Ectodermal cell (in vitro differentiated cells): Measurements from ENCODE around the gene RPS26.
"Not testable (repeated sequence)": the region's sequence is repeated elsewhere in the genome, so short reads cannot be mapped to it uniquely, and the experiment has no call there.

Experiments used
- H3K27ac ChIP-seq: 2 replicates; pipeline ENCODE4 v1.7.0; 2013; ENCODE audit warnings: mild to moderate bottlenecking, low read depth, low read length; ENCODE audit not compliant: insufficient read depth, poor library complexity, severe bottlenecking
- H3K27me3 ChIP-seq: 2 replicates; pipeline ENCODE4 v1.7.0; 2013; ENCODE audit warnings: mild to moderate bottlenecking, low read length; ENCODE audit not compliant: insufficient read depth, control insufficient read depth, poor library complexity, severe bottlenecking
- H3K36me3 ChIP-seq: one replicate; pipeline ENCODE4 v1.7.0; 2013; ENCODE audit warnings: low read length; ENCODE audit not compliant: control insufficient read depth, insufficient read depth
- H3K4me1 ChIP-seq: one replicate; pipeline ENCODE4 v1.7.0; 2013; ENCODE audit warnings: low read length; ENCODE audit not compliant: control insufficient read depth, insufficient read depth
- H3K4me3 ChIP-seq: 2 replicates; pipeline ENCODE4 v1.7.0; 2013; ENCODE audit warnings: low read depth, low read length, control low read depth; ENCODE audit not compliant: insufficient read depth
- H3K9me3 ChIP-seq: 2 replicates; pipeline ENCODE4 v1.7.0; 2013; ENCODE audit warnings: mild to moderate bottlenecking, low read length, moderate library complexity; ENCODE audit not compliant: control insufficient read depth
- WGBS, 2 experiments: methylation state at CpG; one replicate each; pipeline ENCODE4 v1.1.7; 2013; ENCODE audit warnings: missing lambda C conversion rate in 2 of 2; 5-methylcytosine and 5-hydroxymethylcytosine counted together

The RPS26 gene

GRCh38 chr12:56040963-56041551 is 661 bp upstream of the RPS26 start:
- WGBS, 2 experiments, result 57 to 62% methylated on average over 14 of the region's 14 CpGs
- peak overlapping the region; percentile 70 for H3K27ac ChIP-seq
- peaks cover 10% of the 10 kb centered on the region for H3K4me1 ChIP-seq
- peaks cover 15% of the 10 kb centered on the region for H3K36me3 ChIP-seq
- peak overlapping the region; percentile 28 for H3K4me3 ChIP-seq
- H3K9me3 ChIP-seq, result no peaks in the 10 kb centered on the region
- H3K27me3 ChIP-seq, result no peaks in the 10 kb centered on the region

DNA sequence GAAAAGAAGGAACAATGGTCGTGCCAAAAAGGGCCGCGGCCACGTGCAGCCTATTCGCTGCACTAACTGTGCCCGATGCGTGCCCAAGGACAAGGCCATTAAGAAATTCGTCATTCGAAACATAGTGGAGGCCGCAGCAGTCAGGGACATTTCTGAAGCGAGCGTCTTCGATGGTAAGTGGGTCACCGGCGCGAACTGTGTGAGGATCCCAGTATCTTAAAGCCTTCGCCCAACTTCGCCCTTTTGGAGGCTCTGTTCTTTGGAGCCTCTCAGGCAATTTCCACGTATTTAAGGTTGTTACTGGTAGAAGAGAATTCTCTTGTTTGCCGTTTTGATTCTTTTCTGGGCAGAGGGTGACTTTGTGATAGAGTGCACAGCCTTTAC is 704 bp downstream of the RPS26 start:
- 1 to 2% methylated on average over 18 to 20 of the region's 20 CpGs for WGBS, 2 experiments
- not testable (repeated sequence) for H3K9me3 ChIP-seq

DNA sequence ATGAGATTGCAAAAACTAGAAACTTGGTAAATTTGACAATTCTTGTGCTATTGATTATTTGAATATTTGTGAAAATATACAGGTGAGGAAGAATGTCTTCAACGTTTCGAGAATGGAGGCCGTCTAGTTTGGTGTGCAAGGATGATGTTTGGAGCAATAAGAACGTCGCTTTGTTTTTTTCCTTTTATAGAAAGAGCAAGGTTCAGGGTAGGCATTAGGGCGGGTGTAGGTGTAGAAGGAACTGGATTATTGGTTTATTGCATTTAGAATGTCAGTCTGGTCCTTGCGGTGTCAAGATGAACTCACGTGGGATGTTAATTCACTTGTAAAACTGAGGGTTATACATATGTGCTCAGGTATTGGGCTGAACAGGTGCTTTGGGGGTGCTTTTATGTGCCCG is 1.1 kb downstream of the RPS26 start:
- Histone ChIP-seq H3K27me3 (no peaks in the 10 kb centered on the region), H3K9me3 (no peaks in the 10 kb centered on the region), H3K4me1 (peaks cover 10% of the 10 kb centered on the region), H3K36me3 (peaks cover 15% of the 10 kb centered on the region), H3K27ac (peak overlapping the region; percentile 21), H3K4me3 (peak overlapping the region; percentile 97)
- 55 to 58% methylated on average over 9 of the region's 9 CpGs for WGBS, 2 experiments

More for the DNA sequence above, 704 bp downstream of the RPS26 start:
- H3K4me1 ChIP-seq, H3K27me3 ChIP-seq: not testable (repeated sequence)
- Histone ChIP-seq H3K4me3 (peak overlapping the region; percentile 97), H3K27ac (peak overlapping the region; percentile 93), H3K36me3 (peaks cover 15% of the 10 kb centered on the region)

DNA sequence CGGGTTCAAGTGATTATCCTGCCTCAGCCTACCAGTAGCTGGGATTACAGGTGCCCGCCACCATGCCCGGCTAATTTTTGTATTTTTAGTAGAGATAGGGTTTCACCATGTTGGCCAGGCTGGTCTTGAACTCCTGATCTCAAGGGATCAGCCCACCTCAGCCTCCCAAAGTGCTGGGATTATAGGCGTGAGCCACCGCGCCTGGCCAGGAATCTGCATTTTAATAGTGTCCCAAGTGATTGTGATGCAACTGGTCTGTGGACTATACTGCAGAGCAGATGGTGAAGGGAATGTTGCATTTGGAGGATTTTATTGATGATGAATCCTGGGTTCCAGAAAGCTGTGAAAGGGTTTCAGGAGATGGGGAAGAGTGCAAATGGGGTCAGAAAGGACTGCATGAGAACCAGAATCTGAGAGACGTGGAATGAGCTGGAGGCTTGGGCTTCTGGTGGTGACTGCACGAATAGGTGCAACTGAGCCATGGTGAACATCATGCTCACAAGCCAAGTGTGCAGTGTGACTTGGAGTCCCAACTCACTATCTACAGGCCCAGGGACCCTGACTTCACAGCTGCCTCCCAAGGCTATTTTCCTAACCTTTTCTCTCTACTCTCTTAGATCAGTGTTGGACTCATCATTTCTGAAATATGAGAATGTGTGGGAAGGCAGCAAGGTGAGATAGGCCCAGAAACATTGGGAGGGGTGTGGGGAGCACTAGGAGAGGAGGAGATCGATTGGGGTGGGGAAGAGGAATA is 4.5 kb downstream of the RPS26 start:
- Histone ChIP-seq H3K36me3 (peaks cover 15% of the 10 kb centered on the region), H3K9me3 (no peaks in the 10 kb centered on the region), H3K27ac (no peak overlapping the region), H3K4me3 (no peak overlapping the region), H3K27me3 (no peaks in the 10 kb centered on the region), H3K4me1 (peaks cover 3% of the 10 kb centered on the region)
- WGBS, 2 experiments, result 88 to 90% methylated on average over 9 of the region's 9 CpGs

DNA sequence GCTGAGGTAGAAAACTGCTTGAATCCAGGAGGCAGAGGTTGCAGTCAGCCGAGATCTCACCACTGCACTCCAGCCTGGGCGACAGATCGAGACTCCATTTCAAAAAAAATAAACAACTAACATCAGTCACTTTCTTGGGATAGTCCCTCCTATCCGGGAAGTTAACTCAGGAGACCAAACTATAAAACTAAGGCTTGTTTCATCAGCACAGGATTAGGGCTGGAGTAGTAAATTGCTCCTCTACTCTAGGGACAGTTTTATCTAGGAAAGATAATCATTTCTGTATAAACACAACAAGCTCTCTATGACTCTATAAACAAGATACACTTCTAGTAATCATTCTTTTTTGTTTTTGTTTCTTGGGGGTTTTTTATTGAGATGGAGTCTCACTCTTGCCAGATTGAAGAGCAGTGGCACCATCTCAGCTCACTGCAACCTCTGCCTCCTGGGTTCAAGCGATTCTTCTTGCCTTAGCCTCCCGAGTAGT is 11.7 kb downstream of the RPS26 start:
- no peak overlapping the region for H3K27ac ChIP-seq
- WGBS, 2 experiments, result 93 to 97% methylated on average over 6 of the region's 6 CpGs
- no peaks in the 10 kb centered on the region for H3K27me3 ChIP-seq
- H3K36me3 ChIP-seq, result no peaks in the 10 kb centered on the region
- H3K4me3 ChIP-seq, result no peak overlapping the region
- H3K9me3 ChIP-seq, result no peaks in the 10 kb centered on the region
- H3K4me1 ChIP-seq, result no peaks in the 10 kb centered on the region

DNA sequence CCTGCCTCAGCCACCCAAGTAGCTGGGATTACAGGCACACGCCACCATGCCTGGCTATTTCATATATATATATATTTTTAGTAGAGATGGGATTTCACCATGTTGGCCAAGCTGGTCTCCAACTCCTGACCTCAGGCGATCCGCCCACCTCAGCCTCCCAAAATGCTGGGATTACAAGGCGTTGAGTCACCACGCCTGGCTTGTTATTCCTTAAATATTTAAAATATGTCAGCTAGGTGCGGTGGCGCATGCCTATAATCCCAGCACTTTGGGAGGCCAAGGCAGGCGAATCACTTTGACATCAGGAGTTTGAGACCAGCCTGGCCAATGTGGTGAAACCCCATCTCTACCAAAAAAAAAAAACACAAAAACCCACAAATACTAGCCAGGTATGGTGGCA is 18.2 kb downstream of the RPS26 start:
- not testable (repeated sequence) for H3K9me3 ChIP-seq, H3K4me3 ChIP-seq, H3K27me3 ChIP-seq, H3K4me1 ChIP-seq, H3K27ac ChIP-seq, H3K36me3 ChIP-seq
- 80 to 85% methylated on average over 7 of the region's 8 CpGs for WGBS, 2 experiments

GRCh38 chr12:56061982-56062381 is 20.3 kb downstream of the RPS26 start:
- Histone ChIP-seq H3K27me3 (no peaks in the 10 kb centered on the region), H3K4me1 (no peaks in the 10 kb centered on the region), H3K36me3 (no peaks in the 10 kb centered on the region), H3K27ac (no peak overlapping the region), H3K4me3 (no peak overlapping the region), H3K9me3 (no peaks in the 10 kb centered on the region)
- 70 to 76% methylated on average over 5 of the region's 5 CpGs for WGBS, 2 experiments

DNA sequence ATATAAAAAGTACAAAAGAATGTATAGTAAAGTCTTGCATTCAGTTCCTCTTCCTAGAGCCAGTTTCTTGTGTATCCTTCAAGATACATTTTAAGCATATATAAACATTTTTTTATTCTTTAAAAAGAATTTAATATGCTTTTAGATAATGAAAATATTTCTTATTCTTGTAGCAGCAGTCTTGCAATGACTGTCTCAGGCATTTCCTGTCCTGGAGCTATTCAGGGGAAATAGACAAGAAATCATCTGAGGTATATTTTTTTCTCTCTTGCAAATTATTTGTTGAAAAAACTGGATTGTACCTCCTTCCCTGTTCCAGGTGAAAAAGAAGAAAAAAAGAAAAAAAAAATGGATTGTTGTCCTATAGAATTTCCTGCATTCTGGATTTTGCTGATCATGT is 21.3 kb downstream of the RPS26 start:
- Histone ChIP-seq H3K4me1 (no peaks in the 10 kb centered on the region), H3K36me3 (no peaks in the 10 kb centered on the region), H3K27ac (no peak overlapping the region), H3K27me3 (no peaks in the 10 kb centered on the region), H3K4me3 (no peak overlapping the region), H3K9me3 (no peaks in the 10 kb centered on the region)

DNA sequence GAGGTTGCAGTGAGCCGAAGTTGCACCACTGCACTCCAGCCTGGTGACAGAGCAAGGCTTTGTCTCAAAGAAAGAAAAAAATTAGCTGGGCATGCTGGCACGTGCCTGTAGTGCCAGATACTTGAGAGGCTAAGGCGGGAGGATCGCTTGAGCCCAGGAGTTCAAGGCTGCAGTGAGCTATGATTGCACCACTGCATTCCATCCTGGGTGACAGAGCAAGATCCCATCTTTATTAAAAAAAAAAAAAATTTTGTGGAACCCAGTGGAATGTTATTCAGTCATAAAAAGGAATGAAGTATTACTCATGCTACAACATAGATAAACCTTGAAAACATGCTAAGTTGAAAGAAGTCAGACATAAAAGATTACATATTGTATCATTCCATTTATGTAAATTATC is 29.9 kb downstream of the RPS26 start:
- Histone ChIP-seq H3K36me3 (no peaks in the 10 kb centered on the region), H3K9me3 (no peaks in the 10 kb centered on the region), H3K4me1 (no peaks in the 10 kb centered on the region), H3K27ac (no peak overlapping the region), H3K27me3 (no peaks in the 10 kb centered on the region), H3K4me3 (no peak overlapping the region)
- WGBS, 2 experiments, result 88 to 92% methylated on average over 4 of the region's 4 CpGs

- 91 to 95% methylated on average over 5 of the region's 5 CpGs for WGBS, 2 experiments
- Histone ChIP-seq H3K36me3 (no peaks in the 10 kb centered on the region), H3K4me1 (no peaks in the 10 kb centered on the region), H3K27ac (no peak overlapping the region), H3K27me3 (peaks cover 4% of the 10 kb centered on the region), H3K4me3 (no peak overlapping the region), H3K9me3 (no peaks in the 10 kb centered on the region)
These were observed 32.7 kb downstream of the RPS26 start for GRCh38 chr12:56074396-56074795.
